IMR-90 (cell line): ENCODE measurements around the gene ADM2. TPM values are rescaled to one million over a fixed set of nuclear protein-coding genes. Genes with fewer than 3 reads are reported as not detected.

Source experiments
- ATAC-seq: fragments of 200-7000 bp; cut with Tn5 transposase; 2 replicates; pipeline ENCODE4 v1.9.1; 2020; ENCODE audit warnings: low read depth, mild to moderate bottlenecking, moderate library complexity
- BruUV-seq: library from RNA; stranded (reverse); fragments of 400-500 nt; replicated peaks from 2 replicates; lab custom pipeline; 2021; lab: Mats Ljungman, UMichigan
- CTCF ChIA-PET: fragments of 300-600 bp; formaldehyde crosslinking; extraction: SDS; loops from one replicate; lab custom pipeline; 2021; ENCODE audit warnings: antibody characterized with exemption; lab: Yijun Ruan, JAX
- POLR2A ChIA-PET: fragments of 300-600 bp; sonication (Branson Sonifier 250); formaldehyde crosslinking; loops from one replicate; lab custom pipeline; 2022; ENCODE audit warnings: antibody characterized with exemption; ENCODE audit not compliant: unreplicated experiment; lab: Charles Lee
- DNase-seq: peaks from one replicate; pipeline ENCODE4 v3.0.0; 2013
- H2AFZ ChIP-seq: replicated peaks from 2 replicates; pipeline ENCODE3; 2013; ENCODE audit warnings: low read length, mild to moderate bottlenecking; ENCODE audit not compliant: poor library complexity
- H2AK5ac ChIP-seq: 2 replicates; pipeline ENCODE4 v1.6.1; 2013; ENCODE audit warnings: low read depth, low read length, inconsistent platforms
- H2AK9ac ChIP-seq: replicated peaks from 2 replicates; pipeline ENCODE3; 2013; ENCODE audit warnings: mild to moderate bottlenecking, low read depth, low read length, moderate library complexity; ENCODE audit not compliant: poor library complexity
- H2BK120ac ChIP-seq: 2 replicates; pipeline ENCODE4 v1.6.1; 2013; ENCODE audit warnings: low read depth, low read length, inconsistent platforms
- H2BK15ac ChIP-seq: 3 replicates; pipeline ENCODE4 v1.6.1; 2013; ENCODE audit warnings: low read depth, low read length, inconsistent platforms
- H2BK20ac ChIP-seq: 2 replicates; pipeline ENCODE4 v1.6.1; 2013; ENCODE audit warnings: low read depth, mild to moderate bottlenecking, inconsistent platforms, low read length, moderate library complexity
- H2BK5ac ChIP-seq: 2 replicates; pipeline ENCODE4 v1.6.1; 2013; ENCODE audit warnings: mild to moderate bottlenecking, low read depth, low read length, inconsistent platforms; ENCODE audit not compliant: poor library complexity, severe bottlenecking
- H3K14ac ChIP-seq: replicated peaks from 2 replicates; pipeline ENCODE4 v1.6.1; 2013; ENCODE audit warnings: low read depth, low read length, inconsistent platforms
- H3K18ac ChIP-seq: 2 replicates; pipeline ENCODE4 v1.6.1; 2013; ENCODE audit warnings: low read depth, low read length, control low read depth
- H3K23ac ChIP-seq: 2 replicates; pipeline ENCODE4 v1.6.1; 2013; ENCODE audit warnings: low read depth, low read length, inconsistent platforms
- H3K27ac ChIP-seq: 2 replicates; pipeline ENCODE4 v1.5.1; 2013; ENCODE audit warnings: mild to moderate bottlenecking, control low read depth, low read length; ENCODE audit not compliant: insufficient read depth
- H3K27me3 ChIP-seq: 2 replicates; pipeline ENCODE4 v1.6.1; 2013; ENCODE audit warnings: low read length; ENCODE audit not compliant: control insufficient read depth, insufficient read depth
- H3K36me3 ChIP-seq: 2 replicates; pipeline ENCODE4 v1.6.1; 2013; ENCODE audit warnings: low read length, mixed read lengths; ENCODE audit not compliant: control insufficient read depth, insufficient read depth
- H3K4ac ChIP-seq: 2 replicates; pipeline ENCODE4 v1.6.1; 2013; ENCODE audit warnings: low read depth, low read length, inconsistent platforms
- H3K4me1 ChIP-seq: 2 replicates; pipeline ENCODE4 v1.6.1; 2013; ENCODE audit warnings: low read length, mixed read lengths; ENCODE audit not compliant: control insufficient read depth, insufficient read depth
- H3K4me2 ChIP-seq: 2 replicates; pipeline ENCODE4 v1.6.1; 2013; ENCODE audit warnings: low read depth, mild to moderate bottlenecking, control low read depth, low read length, moderate library complexity
- H3K4me3 ChIP-seq: 2 replicates; pipeline ENCODE4 v1.5.1; 2013; ENCODE audit warnings: low read depth, mild to moderate bottlenecking, control low read depth, low read length, moderate library complexity; ENCODE audit not compliant: insufficient read depth
- H3K56ac ChIP-seq: 2 replicates; pipeline ENCODE4 v1.6.1; 2013; ENCODE audit warnings: low read length, inconsistent platforms; ENCODE audit not compliant: insufficient read depth; ENCODE audit errors: extremely low read depth
- H3K79me1 ChIP-seq, 2 experiments: 2 replicates each; pipeline ENCODE4 v1.6.1; 2013; ENCODE audit warnings: low read length in 2 of 2, inconsistent platforms in 1 of 2, low read depth in 1 of 2
- H3K9ac ChIP-seq: 2 replicates; pipeline ENCODE4 v1.6.1; 2013; ENCODE audit warnings: low read depth, low read length, control low read depth
- H3K9me1 ChIP-seq: 2 replicates; pipeline ENCODE4 v1.6.1; 2013; ENCODE audit warnings: low read length, inconsistent platforms; ENCODE audit not compliant: insufficient read depth
- H3K9me3 ChIP-seq: 2 replicates; pipeline ENCODE4 v1.6.1; 2013; ENCODE audit warnings: low read length; ENCODE audit not compliant: control insufficient read depth, insufficient read depth
- H4K20me1 ChIP-seq: 2 replicates; pipeline ENCODE4 v1.6.1; 2013; ENCODE audit warnings: low read length, inconsistent platforms; ENCODE audit not compliant: insufficient read depth
- H4K5ac ChIP-seq: 2 replicates; pipeline ENCODE4 v1.6.1; 2013; ENCODE audit warnings: mild to moderate bottlenecking, low read depth, low read length, control low read depth
- H4K8ac ChIP-seq, 2 experiments: 2 replicates each; pipeline ENCODE4 v1.6.1; 2013; ENCODE audit warnings: low read depth in 2 of 2, low read length in 2 of 2, control low read depth in 1 of 2, inconsistent platforms in 1 of 2
- H4K91ac ChIP-seq: 2 replicates; pipeline ENCODE4 v1.6.1; 2013; ENCODE audit warnings: low read depth, low read length, inconsistent platforms; ENCODE audit not compliant: insufficient read depth
- BHLHE40 ChIP-seq: fragments of 150-350 bp; IDR thresholded peaks from 2 replicates; pipeline ENCODE4 v1.6.1; 2016; ENCODE audit warnings: mild to moderate bottlenecking, low read depth, low read length
- CEBPB ChIP-seq: IDR thresholded peaks from 2 replicates; pipeline ENCODE4 v1.6.1; 2012; ENCODE audit warnings: low read depth, low read length, improper control_type of control experiment
- CHD1 ChIP-seq: IDR thresholded peaks from 2 replicates; pipeline ENCODE4 v1.6.1; 2012; ENCODE audit warnings: low read depth, low read length, improper control_type of control experiment
- CTCF ChIP-seq: conservative IDR thresholded peaks from 2 replicates; pipeline ENCODE4 v1.5.1; 2012; ENCODE audit warnings: mild to moderate bottlenecking, low read depth, low read length, improper control_type of control experiment
- ELK1 ChIP-seq: fragments of 150-350 bp; IDR thresholded peaks from 2 replicates; pipeline ENCODE4 v1.6.1; 2016; ENCODE audit warnings: low read depth, mild to moderate bottlenecking, low read length, moderate library complexity, borderline replicate concordance
- FOS ChIP-seq: fragments of 150-350 bp; IDR thresholded peaks from 2 replicates; pipeline ENCODE4 v1.6.1; 2016; ENCODE audit warnings: low read depth, low read length
- MAFK ChIP-seq: IDR thresholded peaks from 2 replicates; pipeline ENCODE4 v1.6.1; 2012; ENCODE audit warnings: low read depth, low read length, improper control_type of control experiment
- MAZ ChIP-seq: IDR thresholded peaks from 2 replicates; pipeline ENCODE4 v1.6.1; 2012; ENCODE audit warnings: low read depth, mild to moderate bottlenecking, low read length, improper control_type of control experiment, moderate library complexity, borderline replicate concordance
- MXI1 ChIP-seq: IDR thresholded peaks from 2 replicates; pipeline ENCODE4 v1.6.1; 2012; ENCODE audit warnings: low read depth, mild to moderate bottlenecking, low read length, moderate library complexity, borderline replicate concordance
- NFE2L2 ChIP-seq: fragments of 150-350 bp; IDR thresholded peaks from 2 replicates; pipeline ENCODE4 v1.6.1; 2016; ENCODE audit warnings: low read depth, mild to moderate bottlenecking, low read length
- POLR2A ChIP-seq: IDR thresholded peaks from 2 replicates; pipeline ENCODE4 v1.6.1; 2012; ENCODE audit warnings: mild to moderate bottlenecking, low read depth, low read length
- RAD21 ChIP-seq: IDR thresholded peaks from 2 replicates; pipeline ENCODE4 v1.6.1; 2012; ENCODE audit warnings: low read length, improper control_type of control experiment
- RCOR1 ChIP-seq: IDR thresholded peaks from 2 replicates; pipeline ENCODE4 v1.6.1; 2012; ENCODE audit warnings: mild to moderate bottlenecking, low read length, improper control_type of control experiment; ENCODE audit not compliant: insufficient replicate concordance
- RFX5 ChIP-seq: IDR thresholded peaks from 2 replicates; pipeline ENCODE4 v1.8.0; 2012; ENCODE audit warnings: low read depth, mild to moderate bottlenecking, low read length, moderate library complexity
- SMC3 ChIP-seq: fragments of 150-350 bp; IDR thresholded peaks from 2 replicates; pipeline ENCODE4 v1.6.1; 2016; ENCODE audit warnings: low read depth, mild to moderate bottlenecking, antibody characterized with exemption, low read length, moderate library complexity
- USF2 ChIP-seq: fragments of 150-350 bp; IDR thresholded peaks from 2 replicates; pipeline ENCODE4 v1.6.1; 2017; ENCODE audit warnings: mild to moderate bottlenecking, antibody characterized with exemption, low read length, low read depth
- WGBS, 2 experiments: methylation state at CpG; one replicate each; pipeline versions ENCODE4 v1.1.5 to v1.1.7; 2013; ENCODE audit warnings: missing lambda C conversion rate in 2 of 2; ENCODE audit not compliant: insufficient read length in 1 of 2; ENCODE audit errors: extremely low coverage in 2 of 2; 5-methylcytosine and 5-hydroxymethylcytosine counted together
- dilution Hi-C: fragments of 300-500 bp; cut with HindIII; formaldehyde crosslinking; loops from one replicate; pipeline ENCODE4 v1.14.3; 2018; ENCODE audit warnings: low sequenced_read_pairs; ENCODE audit not compliant: unreplicated experiment
- in situ Hi-C: fragments of 300-500 bp; cut with MboI; formaldehyde crosslinking; loops from 3 replicates; pipeline ENCODE4 v1.14.3; 2019; ENCODE audit warnings: low sequenced_read_pairs, inconsistent platforms, mixed read lengths
- intact Hi-C: fragments of 100-400 bp; cut with micrococcal nuclease; formaldehyde crosslinking; loops from 2 replicates; pipeline ENCODE4 v1.10.0; 2022
- polyA plus RNA-seq, 3 experiments: library from polyadenylated mRNA; depleted of rRNA; stranded (reverse); fragments of >200 nt; gene quantifications; 2 replicates each; pipeline ENCODE4 v1.2.3, GENCODE V29; 2012; ENCODE audit warnings: low replicate concordance in 1 of 3
- total RNA-seq: library from RNA; depleted of rRNA; stranded (reverse); fragments of >200 nt; gene quantifications from 2 replicates; pipeline ENCODE4 v1.2.3, GENCODE V29; 2012

Gene ADM2
- total and polyA plus RNA-seq, 2 of the 4 experiments (the other 2 are of a cell fraction): 0.18 to 2.3 TPM

GRCh38 chr22:50439314-50439870 is 42.0 kb upstream of the ADM2 start:
- H3K4ac ChIP-seq: no peak overlapping the region
- H4K20me1 ChIP-seq: peaks cover 7% of the 10 kb centered on the region
- TF ChIP-seq FOS (no peak), USF2 (no peak), NFE2L2 (no peak), CEBPB (no peak), BHLHE40 (no peak), MXI1 (no peak), RFX5 (no peak), RAD21 (no peak), MAZ (no peak), CHD1 (no peak), POLR2A (no peak), ELK1 (no peak), MAFK (no peak), SMC3 (no peak), RCOR1 (no peak), CTCF (no peak)
- no peak overlapping the region for H2AK9ac ChIP-seq
- no peak overlapping the region for H3K56ac ChIP-seq
- H2BK20ac ChIP-seq: no peak overlapping the region
- H2BK15ac ChIP-seq: no peak overlapping the region
- H3K4me3 ChIP-seq: no peak overlapping the region
- H3K9ac ChIP-seq: no peak overlapping the region
- ATAC-seq (no peak), DNase-seq (no peak)
- no TSS peak for BruUV-seq
- no peaks in the 10 kb centered on the region for H3K9me3 ChIP-seq
- H2BK5ac ChIP-seq: no peak overlapping the region
- 0 out of 4 replicates have a peak, but pooled peaks cover 0 to 3% of the 10 kb centered on the region in 2 experiments for H3K79me1 ChIP-seq
- no peak overlapping the region for H3K14ac ChIP-seq
- H3K4me1 ChIP-seq: no peaks in the 10 kb centered on the region
- H2BK120ac ChIP-seq: no peak overlapping the region
- H3K9me1 ChIP-seq: no peaks in the 10 kb centered on the region
- peaks cover 73% of the 10 kb centered on the region for H3K36me3 ChIP-seq
- H4K8ac ChIP-seq: no peak overlapping the region
- POLR2A ChIA-PET: no interaction called here
- H3K18ac ChIP-seq: no peak overlapping the region
- no peak overlapping the region for H2AK5ac ChIP-seq
- no peak overlapping the region for H4K91ac ChIP-seq
- no peak overlapping the region for H4K5ac ChIP-seq
- no peaks in the 10 kb centered on the region for H3K27me3 ChIP-seq
- no peak overlapping the region for H2AFZ ChIP-seq
- H3K4me2 ChIP-seq: no peak overlapping the region
- no peak overlapping the region for H3K23ac ChIP-seq
- dilution Hi-C loops: no loop called here
- WGBS, 2 experiments: 87% methylated on average over 9 of the region's 17 CpGs; no CpG with 5 or more reads in 1 of the 2 experiments
- H3K27ac ChIP-seq: no peak overlapping the region
- CTCF ChIA-PET: interaction anchor here (0.6 kb wide), 1 partner anchor 51 kb away, joined by 3 read pairs; no protein-coding TSS in a partner anchor
- in situ Hi-C loops: no loop called here
- intact Hi-C loops: no loop called here
